ENCODE measurements around the gene ATP2B2.

ATP2B2 gene

GRCh38 chr3:10549617-10550230 lies 44.3 kb upstream of the ATP2B2 start:
- Histone ChIP-seq H3K18ac (ENCODE audit: low read length) (no peak overlapping the region), H2AFZ (ENCODE audit: insufficient read depth, low read length, poor library complexity) (no peak overlapping the region), H4K8ac (ENCODE audit: low read depth, low read length) (no peak overlapping the region), H3K4me3 (ENCODE audit: low read depth, low read length) (no peak overlapping the region), H3K4me2 (ENCODE audit: low read length) (no peak overlapping the region), H4K91ac (ENCODE audit: low read depth, low read length) (no peak overlapping the region), H3K14ac (ENCODE audit: low read length) (no peak overlapping the region), H2BK12ac (ENCODE audit: low read length) (no peak overlapping the region), H2BK120ac (ENCODE audit: insufficient read depth, low read length, poor library complexity) (no peak overlapping the region), H3K27me3 (ENCODE audit: insufficient read depth, low read length) (no peaks in the 10 kb centered on the region), H3K79me1 (ENCODE audit: low read length) (no peaks in the 10 kb centered on the region), H2AK5ac (ENCODE audit: low read length) (no peak overlapping the region), H3K4ac (ENCODE audit: low read depth, low read length) (no peak overlapping the region), H3K23ac (ENCODE audit: low read length) (no peak overlapping the region), H3K9me3 (ENCODE audit: insufficient read depth, low read depth, low read length) (no peaks in the 10 kb centered on the region), H3K36me3 (ENCODE audit: control insufficient read depth in 1 of 2, insufficient read depth in 2 of 2, low read length in 2 of 2) (no peaks in the 10 kb centered on the region), H3K79me2 (ENCODE audit: control insufficient read depth, insufficient read depth, low read length, poor library complexity) (no peaks in the 10 kb centered on the region), H4K12ac (ENCODE audit: low read depth, low read length) (no peak overlapping the region), H3K27ac (ENCODE audit: low read depth, low read length) (no peak overlapping the region), H3K4me1 (ENCODE audit: control insufficient read depth in 1 of 2, insufficient read depth in 2 of 2, low read length in 2 of 2) (no peaks in the 10 kb centered on the region), H3K9ac (ENCODE audit: low read length) (no peak overlapping the region), H2BK5ac (ENCODE audit: low read depth, low read length, poor library complexity) (no peak overlapping the region)
- WGBS (ENCODE audit: extremely low coverage, insufficient coverage, insufficient read length): no CpG with 5 or more reads among the region's 2 CpGs
- no peak for DNase-seq

GRCh38 chr3:10548992-10549391 lies 43.6 kb upstream of the ATP2B2 start:
- Histone ChIP-seq H3K36me3 (ENCODE audit: control insufficient read depth in 1 of 2, insufficient read depth in 2 of 2, low read length in 2 of 2) (no peaks in the 10 kb centered on the region), H2BK120ac (ENCODE audit: insufficient read depth, low read length, poor library complexity) (no peak overlapping the region)

GRCh38 chr3:10547841-10548783 lies 42.7 kb upstream of the ATP2B2 start:
- H3K4me1 ChIP-seq (ENCODE audit: control insufficient read depth in 1 of 2, insufficient read depth in 2 of 2, low read length in 2 of 2): no peaks in the 10 kb centered on the region
- no peak overlapping the region for H2BK12ac ChIP-seq (ENCODE audit: low read length)
- H2BK120ac ChIP-seq (ENCODE audit: insufficient read depth, low read length, poor library complexity): no peak overlapping the region
- no peak overlapping the region for H3K23ac ChIP-seq (ENCODE audit: low read length)
- H4K8ac ChIP-seq (ENCODE audit: low read depth, low read length): no peak overlapping the region
- no peak overlapping the region for H3K18ac ChIP-seq (ENCODE audit: low read length)
- DNase-seq: no peak
- H3K9me3 ChIP-seq (ENCODE audit: insufficient read depth, low read depth, low read length): no peaks in the 10 kb centered on the region
- no CpG with 5 or more reads among the region's 6 CpGs for WGBS (ENCODE audit: extremely low coverage, insufficient coverage, insufficient read length)
- no peak overlapping the region for H4K12ac ChIP-seq (ENCODE audit: low read depth, low read length)
- H2BK5ac ChIP-seq (ENCODE audit: low read depth, low read length, poor library complexity): no peak overlapping the region
- no peaks in the 10 kb centered on the region for H3K79me2 ChIP-seq (ENCODE audit: control insufficient read depth, insufficient read depth, low read length, poor library complexity)
- H3K4me2 ChIP-seq (ENCODE audit: low read length): no peak overlapping the region
- no peaks in the 10 kb centered on the region for H3K79me1 ChIP-seq (ENCODE audit: low read length)
- H3K4ac ChIP-seq (ENCODE audit: low read depth, low read length): no peak overlapping the region
- no peak overlapping the region for H3K9ac ChIP-seq (ENCODE audit: low read length)
- no peak overlapping the region for H2AK5ac ChIP-seq (ENCODE audit: low read length)
- no peak overlapping the region for H3K4me3 ChIP-seq (ENCODE audit: low read depth, low read length)
- H3K27ac ChIP-seq (ENCODE audit: low read depth, low read length): no peak overlapping the region
- H3K14ac ChIP-seq (ENCODE audit: low read length): no peak overlapping the region
- H4K91ac ChIP-seq (ENCODE audit: low read depth, low read length): no peak overlapping the region
- no peaks in the 10 kb centered on the region for H3K36me3 ChIP-seq (ENCODE audit: control insufficient read depth in 1 of 2, insufficient read depth in 2 of 2, low read length in 2 of 2)
- H3K27me3 ChIP-seq (ENCODE audit: insufficient read depth, low read length): no peaks in the 10 kb centered on the region
- H2AFZ ChIP-seq (ENCODE audit: insufficient read depth, low read length, poor library complexity): no peak overlapping the region

More at GRCh38 chr3:10548992-10549391, 43.6 kb upstream of the ATP2B2 start:
- no peak overlapping the region for H3K4me2 ChIP-seq (ENCODE audit: low read length)
- H2BK5ac ChIP-seq (ENCODE audit: low read depth, low read length, poor library complexity): no peak overlapping the region
- no peak overlapping the region for H3K18ac ChIP-seq (ENCODE audit: low read length)
- no peak overlapping the region for H3K4me3 ChIP-seq (ENCODE audit: low read depth, low read length)
- no peak overlapping the region for H3K23ac ChIP-seq (ENCODE audit: low read length)
- no peaks in the 10 kb centered on the region for H3K79me1 ChIP-seq (ENCODE audit: low read length)
- no peak overlapping the region for H3K9ac ChIP-seq (ENCODE audit: low read length)
- no peak overlapping the region for H3K4ac ChIP-seq (ENCODE audit: low read depth, low read length)
- no peaks in the 10 kb centered on the region for H3K79me2 ChIP-seq (ENCODE audit: control insufficient read depth, insufficient read depth, low read length, poor library complexity)
- H3K27me3 ChIP-seq (ENCODE audit: insufficient read depth, low read length): no peaks in the 10 kb centered on the region
- H2AFZ ChIP-seq (ENCODE audit: insufficient read depth, low read length, poor library complexity): no peak overlapping the region
- no peak overlapping the region for H3K27ac ChIP-seq (ENCODE audit: low read depth, low read length)
- no peak overlapping the region for H4K8ac ChIP-seq (ENCODE audit: low read depth, low read length)
- no peak overlapping the region for H2BK12ac ChIP-seq (ENCODE audit: low read length)
- H3K4me1 ChIP-seq (ENCODE audit: control insufficient read depth in 1 of 2, insufficient read depth in 2 of 2, low read length in 2 of 2): no peaks in the 10 kb centered on the region
- no peak overlapping the region for H4K91ac ChIP-seq (ENCODE audit: low read depth, low read length)
- no peak overlapping the region for H3K14ac ChIP-seq (ENCODE audit: low read length)
- H2AK5ac ChIP-seq (ENCODE audit: low read length): no peak overlapping the region
- H3K9me3 ChIP-seq (ENCODE audit: insufficient read depth, low read depth, low read length): no peaks in the 10 kb centered on the region
- H4K12ac ChIP-seq (ENCODE audit: low read depth, low read length): no peak overlapping the region
- DNase-seq: no peak

DNA sequence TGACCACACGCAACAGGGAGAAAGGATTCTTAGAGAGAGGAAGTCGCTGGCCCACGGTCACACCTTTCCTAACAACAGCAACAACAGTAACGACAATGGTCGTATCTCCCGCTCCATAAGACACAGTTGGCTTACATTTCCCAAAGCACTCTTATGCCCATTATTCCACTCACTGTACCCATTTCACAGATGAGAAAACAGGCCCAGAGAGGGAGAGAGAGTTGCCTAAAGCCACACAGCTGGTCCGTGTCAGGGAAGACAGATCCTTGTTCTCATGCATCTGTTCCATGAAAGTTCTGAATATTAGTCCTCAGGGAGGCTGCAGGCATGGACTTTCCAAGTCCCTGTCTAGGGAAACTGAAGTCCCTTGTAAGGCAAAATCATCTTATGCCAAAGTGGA lies 42.0 kb upstream of the ATP2B2 start:
- H4K91ac ChIP-seq (ENCODE audit: low read depth, low read length): no peak overlapping the region
- H3K4me1 ChIP-seq (ENCODE audit: control insufficient read depth in 1 of 2, insufficient read depth in 2 of 2, low read length in 2 of 2): no peaks in the 10 kb centered on the region
- no peak overlapping the region for H2AFZ ChIP-seq (ENCODE audit: insufficient read depth, low read length, poor library complexity)
- no peaks in the 10 kb centered on the region for H3K27me3 ChIP-seq (ENCODE audit: insufficient read depth, low read length)
- H2BK120ac ChIP-seq (ENCODE audit: insufficient read depth, low read length, poor library complexity): no peak overlapping the region
- no peaks in the 10 kb centered on the region for H3K79me2 ChIP-seq (ENCODE audit: control insufficient read depth, insufficient read depth, low read length, poor library complexity)
- H2BK12ac ChIP-seq (ENCODE audit: low read length): no peak overlapping the region
- H4K8ac ChIP-seq (ENCODE audit: low read depth, low read length): no peak overlapping the region
- H3K9ac ChIP-seq (ENCODE audit: low read length): no peak overlapping the region
- H3K9me3 ChIP-seq (ENCODE audit: insufficient read depth, low read depth, low read length): no peaks in the 10 kb centered on the region
- H3K4ac ChIP-seq (ENCODE audit: low read depth, low read length): no peak overlapping the region
- no peaks in the 10 kb centered on the region for H3K36me3 ChIP-seq (ENCODE audit: control insufficient read depth in 1 of 2, insufficient read depth in 2 of 2, low read length in 2 of 2)
- H3K18ac ChIP-seq (ENCODE audit: low read length): no peak overlapping the region
- H3K4me2 ChIP-seq (ENCODE audit: low read length): no peak overlapping the region
- no peaks in the 10 kb centered on the region for H3K79me1 ChIP-seq (ENCODE audit: low read length)
- DNase-seq: no peak
- H3K23ac ChIP-seq (ENCODE audit: low read length): no peak overlapping the region
- H4K12ac ChIP-seq (ENCODE audit: low read depth, low read length): no peak overlapping the region
- H2BK5ac ChIP-seq (ENCODE audit: low read depth, low read length, poor library complexity): no peak overlapping the region
- H3K4me3 ChIP-seq (ENCODE audit: low read depth, low read length): no peak overlapping the region
- H3K27ac ChIP-seq (ENCODE audit: low read depth, low read length): no peak overlapping the region
- no peak overlapping the region for H3K14ac ChIP-seq (ENCODE audit: low read length)
- no peak overlapping the region for H2AK5ac ChIP-seq (ENCODE audit: low read length)
- no CpG with 5 or more reads among the region's 7 CpGs for WGBS (ENCODE audit: extremely low coverage, insufficient coverage, insufficient read length)
